Measurements from ENCODE around the gene ADARB2.
"Not testable (repeated sequence)": the region's sequence is repeated elsewhere in the genome, so short reads cannot be mapped to it uniquely, and the experiment has no call there.

ADARB2 gene

GRCh38 chr10:1414893-1415292 lies 322.4 kb downstream of the ADARB2 start:
- no peak for DNase-seq

GRCh38 chr10:1414346-1414745 lies 323.0 kb downstream of the ADARB2 start:
- not testable (repeated sequence) for DNase-seq

GRCh38 chr10:1413823-1414222 lies 323.5 kb downstream of the ADARB2 start:
- DNase-seq: no peak

GRCh38 chr10:1413256-1413655 lies 324.1 kb downstream of the ADARB2 start:
- DNase-seq: no peak

GRCh38 chr10:1412531-1413189 lies 324.7 kb downstream of the ADARB2 start:
- no peak for DNase-seq

GRCh38 chr10:1411956-1412355 lies 325.4 kb downstream of the ADARB2 start:
- DNase-seq: no peak

GRCh38 chr10:1411451-1411850 lies 325.9 kb downstream of the ADARB2 start:
- DNase-seq: no peak

- no peak for DNase-seq
These were observed 326.6 kb downstream of the ADARB2 start for GRCh38 chr10:1410469-1411395.

GRCh38 chr10:1410032-1410431 lies 327.3 kb downstream of the ADARB2 start:
- no peak for DNase-seq

GRCh38 chr10:1409392-1409791 lies 327.9 kb downstream of the ADARB2 start:
- no peak for DNase-seq

- DNase-seq: no peak
These were observed 328.5 kb downstream of the ADARB2 start for GRCh38 chr10:1408651-1409367.

- DNase-seq: no peak
These were observed 330.1 kb downstream of the ADARB2 start for GRCh38 chr10:1406967-1407945.

- DNase-seq: no peak
These were observed 331.0 kb downstream of the ADARB2 start for GRCh38 chr10:1406132-1406966.

- peak; percentile 32 for DNase-seq
These were observed 332.7 kb downstream of the ADARB2 start for GRCh38 chr10:1404323-1405260.

- DNase-seq: peak; percentile 34
These were observed 333.6 kb downstream of the ADARB2 start for GRCh38 chr10:1403508-1404322.

- no peak for DNase-seq
These were observed 334.4 kb downstream of the ADARB2 start for GRCh38 chr10:1402816-1403507.

GRCh38 chr10:1402016-1402770 lies 335.1 kb downstream of the ADARB2 start:
- peak; percentile 36 for DNase-seq
